Measurements from ENCODE around the gene KCNF1.
"Not testable (repeated sequence)": the region's sequence is repeated elsewhere in the genome, so short reads cannot be mapped to it uniquely, and the experiment has no call there.

The KCNF1 gene

GRCh38 chr2:10947005-10947440 lies 35.3 kb downstream of the KCNF1 start:
- H3K9me3 ChIP-seq (ENCODE audit: control insufficient read depth, low read length), result no peaks in the 10 kb centered on the region
- H3K36me3 ChIP-seq (ENCODE audit: control insufficient read depth, insufficient read depth, low read length), result no peaks in the 10 kb centered on the region
- no peak overlapping the region for H3K4me3 ChIP-seq (ENCODE audit: low read length)
- H3K4me1 ChIP-seq (ENCODE audit: control insufficient read depth, insufficient read depth, low read length), result no peaks in the 10 kb centered on the region
- peaks cover 3% of the 10 kb centered on the region for H3K27me3 ChIP-seq (ENCODE audit: control insufficient read depth, insufficient read depth, low read length)
- H3K9ac ChIP-seq (ENCODE audit: low read length), result no peak overlapping the region

DNA sequence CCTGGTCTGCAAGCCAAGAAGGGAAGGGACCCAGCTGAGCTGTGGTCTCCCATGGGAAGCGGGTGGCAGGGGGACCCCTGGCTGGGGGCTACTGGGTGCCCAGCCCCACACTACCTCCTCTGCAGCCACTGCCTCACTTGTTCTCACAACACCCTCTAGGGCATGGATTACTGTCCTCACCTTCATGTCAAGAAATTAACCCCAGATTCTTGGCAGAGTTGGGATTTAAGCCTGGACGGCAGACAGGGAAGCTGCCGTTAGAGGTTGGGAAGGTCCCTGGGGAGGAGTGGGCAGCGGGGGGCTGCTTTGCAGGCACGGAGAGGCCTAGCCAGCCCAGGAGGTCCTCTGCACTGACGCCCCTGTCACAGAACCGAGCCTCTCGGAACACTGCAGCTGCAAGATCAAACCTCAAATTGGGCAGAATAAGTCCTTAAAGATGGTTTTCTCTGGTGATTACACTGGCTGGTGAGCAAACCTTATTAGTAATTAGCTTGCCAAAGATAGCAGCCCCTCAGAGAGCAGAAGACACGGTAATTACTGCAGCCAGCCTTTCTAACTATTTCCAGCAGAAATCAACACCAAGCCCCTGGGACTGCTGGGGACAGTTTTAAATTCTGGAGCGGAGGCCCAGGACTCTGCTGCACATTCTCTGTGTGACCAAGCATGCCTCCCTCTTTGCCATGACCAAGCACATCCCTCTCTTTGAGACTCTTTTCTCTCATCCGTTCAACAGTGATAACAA lies 35.9 kb downstream of the KCNF1 start:
- Histone ChIP-seq H3K4me3 (ENCODE audit: low read length) (no peak overlapping the region), H3K9me3 (ENCODE audit: control insufficient read depth, low read length) (no peaks in the 10 kb centered on the region), H3K4me1 (ENCODE audit: control insufficient read depth, insufficient read depth, low read length) (no peaks in the 10 kb centered on the region), H3K27me3 (ENCODE audit: control insufficient read depth, insufficient read depth, low read length) (peaks cover 3% of the 10 kb centered on the region), H3K36me3 (ENCODE audit: control insufficient read depth, insufficient read depth, low read length) (no peaks in the 10 kb centered on the region), H3K9ac (ENCODE audit: low read length) (no peak overlapping the region)

GRCh38 chr2:10948188-10948564 lies 36.4 kb downstream of the KCNF1 start:
- H3K36me3 ChIP-seq (ENCODE audit: control insufficient read depth, insufficient read depth, low read length), result no peaks in the 10 kb centered on the region
- no peak overlapping the region for H3K4me3 ChIP-seq (ENCODE audit: low read length)
- H3K27me3 ChIP-seq (ENCODE audit: control insufficient read depth, insufficient read depth, low read length), result peaks cover 3% of the 10 kb centered on the region
- no peaks in the 10 kb centered on the region for H3K9me3 ChIP-seq (ENCODE audit: control insufficient read depth, low read length)
- H3K4me1 ChIP-seq (ENCODE audit: control insufficient read depth, insufficient read depth, low read length), result no peaks in the 10 kb centered on the region
- H3K9ac ChIP-seq (ENCODE audit: low read length), result no peak overlapping the region

- no peaks in the 10 kb centered on the region for H3K36me3 ChIP-seq (ENCODE audit: control insufficient read depth, insufficient read depth, low read length)
Observed at GRCh38 chr2:10948606-10949230, 37.0 kb downstream of the KCNF1 start.

GRCh38 chr2:10949835-10950234 lies 38.1 kb downstream of the KCNF1 start:
- Histone ChIP-seq H3K27me3 (ENCODE audit: control insufficient read depth, insufficient read depth, low read length) (peaks cover 3% of the 10 kb centered on the region), H3K9ac (ENCODE audit: low read length) (no peak overlapping the region), H3K4me1 (ENCODE audit: control insufficient read depth, insufficient read depth, low read length) (no peaks in the 10 kb centered on the region), H3K4me3 (ENCODE audit: low read length) (no peak overlapping the region), H3K36me3 (ENCODE audit: control insufficient read depth, insufficient read depth, low read length) (no peaks in the 10 kb centered on the region), H3K9me3 (ENCODE audit: control insufficient read depth, low read length) (no peaks in the 10 kb centered on the region)

More at GRCh38 chr2:10948606-10949230, 37.0 kb downstream of the KCNF1 start:
- H3K4me1 ChIP-seq (ENCODE audit: control insufficient read depth, insufficient read depth, low read length), result no peaks in the 10 kb centered on the region
- H3K4me3 ChIP-seq (ENCODE audit: low read length), result no peak overlapping the region
- peaks cover 3% of the 10 kb centered on the region for H3K27me3 ChIP-seq (ENCODE audit: control insufficient read depth, insufficient read depth, low read length)
- H3K9me3 ChIP-seq (ENCODE audit: control insufficient read depth, low read length), result no peaks in the 10 kb centered on the region
- no peak overlapping the region for H3K9ac ChIP-seq (ENCODE audit: low read length)

DNA sequence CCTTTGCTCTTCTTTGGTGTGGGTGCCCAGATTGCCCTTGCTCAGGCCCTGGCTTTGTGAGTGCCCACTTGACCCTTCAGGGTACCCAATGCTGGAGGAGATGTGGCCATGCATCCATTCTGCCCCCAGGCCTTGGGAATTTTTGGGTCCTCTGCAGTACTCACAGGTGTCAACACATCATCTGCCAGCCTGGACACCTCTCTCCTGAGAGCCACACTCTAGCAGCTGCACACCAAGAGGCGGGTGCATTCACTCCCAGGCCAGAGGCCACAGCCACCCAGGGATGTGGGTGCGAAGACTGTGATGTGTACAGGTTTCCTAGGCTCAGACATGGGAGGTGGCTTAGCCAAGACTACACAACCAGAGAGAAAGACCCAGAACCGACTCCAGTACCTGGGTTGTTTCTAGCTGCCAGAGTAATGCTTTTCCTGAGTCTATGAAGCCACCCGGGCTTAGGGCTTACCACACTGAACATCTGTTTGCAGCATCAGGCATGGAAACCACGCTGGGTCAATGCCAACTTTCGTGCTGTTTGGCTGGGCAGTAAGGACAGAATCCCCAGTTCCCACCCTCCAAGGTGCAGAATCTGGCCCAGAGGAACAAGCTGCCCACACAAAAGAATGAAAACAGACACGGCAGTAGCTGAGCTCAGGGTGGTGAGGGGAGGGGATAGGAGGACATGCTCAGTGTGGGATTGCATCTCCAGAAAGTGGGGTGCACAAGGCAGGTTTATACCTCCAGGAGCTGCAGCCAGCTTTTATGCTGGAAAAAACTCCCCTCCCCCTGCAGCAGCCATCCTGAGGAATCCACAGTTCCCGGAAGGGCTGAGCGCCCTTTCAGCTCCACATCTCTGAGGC lies 40.1 kb downstream of the KCNF1 start:
- Histone ChIP-seq H3K4me3 (ENCODE audit: low read length) (no peak overlapping the region), H3K36me3 (ENCODE audit: control insufficient read depth, insufficient read depth, low read length) (no peaks in the 10 kb centered on the region), H3K4me1 (ENCODE audit: control insufficient read depth, insufficient read depth, low read length) (no peaks in the 10 kb centered on the region), H3K9me3 (ENCODE audit: control insufficient read depth, low read length) (no peaks in the 10 kb centered on the region), H3K27me3 (ENCODE audit: control insufficient read depth, insufficient read depth, low read length) (no peaks in the 10 kb centered on the region), H3K9ac (ENCODE audit: low read length) (no peak overlapping the region)

- Histone ChIP-seq H3K4me3 (ENCODE audit: low read length) (no peak overlapping the region), H3K36me3 (ENCODE audit: control insufficient read depth, insufficient read depth, low read length) (no peaks in the 10 kb centered on the region), H3K9me3 (ENCODE audit: control insufficient read depth, low read length) (no peaks in the 10 kb centered on the region), H3K4me1 (ENCODE audit: control insufficient read depth, insufficient read depth, low read length) (no peaks in the 10 kb centered on the region), H3K27me3 (ENCODE audit: control insufficient read depth, insufficient read depth, low read length) (no peaks in the 10 kb centered on the region), H3K9ac (ENCODE audit: low read length) (no peak overlapping the region)
Observed at GRCh38 chr2:10954416-10954815, 42.7 kb downstream of the KCNF1 start.

- Histone ChIP-seq H3K27me3 (ENCODE audit: control insufficient read depth, insufficient read depth, low read length) (no peaks in the 10 kb centered on the region), H3K36me3 (ENCODE audit: control insufficient read depth, insufficient read depth, low read length) (no peaks in the 10 kb centered on the region), H3K4me1 (ENCODE audit: control insufficient read depth, insufficient read depth, low read length) (no peaks in the 10 kb centered on the region), H3K9ac (ENCODE audit: low read length) (no peak overlapping the region), H3K4me3 (ENCODE audit: low read length) (no peak overlapping the region), H3K9me3 (ENCODE audit: control insufficient read depth, low read length) (no peaks in the 10 kb centered on the region)
Observed at GRCh38 chr2:10954856-10955818, 43.4 kb downstream of the KCNF1 start.

GRCh38 chr2:10956006-10956790 lies 44.5 kb downstream of the KCNF1 start:
- Histone ChIP-seq H3K9me3 (ENCODE audit: control insufficient read depth, low read length) (no peaks in the 10 kb centered on the region), H3K9ac (ENCODE audit: low read length) (no peak overlapping the region), H3K36me3 (ENCODE audit: control insufficient read depth, insufficient read depth, low read length) (no peaks in the 10 kb centered on the region), H3K27me3 (ENCODE audit: control insufficient read depth, insufficient read depth, low read length) (no peaks in the 10 kb centered on the region), H3K4me3 (ENCODE audit: low read length) (no peak overlapping the region), H3K4me1 (ENCODE audit: control insufficient read depth, insufficient read depth, low read length) (no peaks in the 10 kb centered on the region)

- H3K4me3 ChIP-seq (ENCODE audit: low read length), result no peak overlapping the region
- H3K9ac ChIP-seq (ENCODE audit: low read length), result no peak overlapping the region
- H3K36me3 ChIP-seq (ENCODE audit: control insufficient read depth, insufficient read depth, low read length), result no peaks in the 10 kb centered on the region
- H3K9me3 ChIP-seq (ENCODE audit: control insufficient read depth, low read length), result no peaks in the 10 kb centered on the region
- H3K27me3 ChIP-seq (ENCODE audit: control insufficient read depth, insufficient read depth, low read length), result no peaks in the 10 kb centered on the region
- H3K4me1 ChIP-seq (ENCODE audit: control insufficient read depth, insufficient read depth, low read length), result no peaks in the 10 kb centered on the region
Observed at GRCh38 chr2:10957391-10957790, 45.7 kb downstream of the KCNF1 start.

DNA sequence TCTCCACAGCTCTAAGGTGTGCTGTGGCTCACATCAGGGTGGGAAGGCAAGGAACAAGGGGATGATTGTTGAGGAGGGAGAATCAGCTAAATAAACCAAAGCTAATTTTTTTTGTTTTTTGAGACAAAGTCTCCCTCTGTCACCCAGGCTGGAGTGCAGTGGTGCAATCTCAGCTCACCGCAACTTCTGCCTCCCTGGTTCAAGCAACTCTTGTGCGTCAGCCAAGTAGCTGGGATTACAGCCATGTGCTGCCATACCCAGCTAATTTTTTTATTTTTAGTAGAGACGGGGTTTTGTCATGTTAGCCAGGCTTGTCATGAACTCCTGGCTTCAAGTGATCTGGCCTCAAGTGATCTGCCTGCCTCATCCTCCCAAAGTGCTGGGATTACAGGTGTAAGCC lies 46.7 kb downstream of the KCNF1 start:
- not testable (repeated sequence) for H3K4me1 ChIP-seq (ENCODE audit: control insufficient read depth, insufficient read depth, low read length); H3K36me3 ChIP-seq (ENCODE audit: control insufficient read depth, insufficient read depth, low read length); H3K9ac ChIP-seq (ENCODE audit: low read length); H3K4me3 ChIP-seq (ENCODE audit: low read length); H3K27me3 ChIP-seq (ENCODE audit: control insufficient read depth, insufficient read depth, low read length); H3K9me3 ChIP-seq (ENCODE audit: control insufficient read depth, low read length)

Measured in mucosa of stomach (tissue), 1 donor.